Subcutaneous adipose tissue (tissue), 4 donors: ENCODE measurements around the gene PAPPA. TPM values are rescaled to one million over a fixed set of nuclear protein-coding genes. Genes with fewer than 3 reads are reported as not detected.

Experiments
- total RNA-seq, 4 donors: library from RNA; depleted of rRNA; stranded (reverse); fragments of >200 nt; gene quantifications; one replicate each; pipeline ENCODE4 v1.1.0, GENCODE V29; 2016
- TF ChIP-seq, protein P1 (sequence below): fragments of 450-650 bp; IDR thresholded peaks from one replicate; pipeline ENCODE4 v1.5.1; 2016; ENCODE audit warnings: low read depth, mild to moderate bottlenecking, control low read depth, antibody characterized with exemption, moderate library complexity

Gene PAPPA
- total RNA-seq, 4 donors from 2014 or later, result 1.3 to 3.9 (median 3.1) TPM

DNA sequence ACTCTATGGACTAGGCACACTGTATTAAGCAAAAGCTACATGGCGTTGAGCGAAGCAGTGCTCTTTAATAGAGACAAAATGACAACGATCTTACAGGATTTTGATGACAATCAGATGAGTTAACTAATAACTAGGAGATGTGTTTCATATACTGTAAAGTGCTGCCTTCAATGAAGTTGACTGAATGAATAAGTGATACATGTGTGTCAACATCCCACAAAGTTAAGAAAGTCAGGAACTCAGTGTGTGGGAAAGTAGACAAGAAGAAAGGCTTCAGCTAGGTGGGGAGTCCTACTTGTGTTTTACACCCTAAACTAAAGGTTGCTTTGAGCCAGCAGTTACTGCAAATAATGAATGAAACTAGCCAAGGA is 79.6 kb downstream of the PAPPA start:
- TF ChIP-seq, protein P1, sequence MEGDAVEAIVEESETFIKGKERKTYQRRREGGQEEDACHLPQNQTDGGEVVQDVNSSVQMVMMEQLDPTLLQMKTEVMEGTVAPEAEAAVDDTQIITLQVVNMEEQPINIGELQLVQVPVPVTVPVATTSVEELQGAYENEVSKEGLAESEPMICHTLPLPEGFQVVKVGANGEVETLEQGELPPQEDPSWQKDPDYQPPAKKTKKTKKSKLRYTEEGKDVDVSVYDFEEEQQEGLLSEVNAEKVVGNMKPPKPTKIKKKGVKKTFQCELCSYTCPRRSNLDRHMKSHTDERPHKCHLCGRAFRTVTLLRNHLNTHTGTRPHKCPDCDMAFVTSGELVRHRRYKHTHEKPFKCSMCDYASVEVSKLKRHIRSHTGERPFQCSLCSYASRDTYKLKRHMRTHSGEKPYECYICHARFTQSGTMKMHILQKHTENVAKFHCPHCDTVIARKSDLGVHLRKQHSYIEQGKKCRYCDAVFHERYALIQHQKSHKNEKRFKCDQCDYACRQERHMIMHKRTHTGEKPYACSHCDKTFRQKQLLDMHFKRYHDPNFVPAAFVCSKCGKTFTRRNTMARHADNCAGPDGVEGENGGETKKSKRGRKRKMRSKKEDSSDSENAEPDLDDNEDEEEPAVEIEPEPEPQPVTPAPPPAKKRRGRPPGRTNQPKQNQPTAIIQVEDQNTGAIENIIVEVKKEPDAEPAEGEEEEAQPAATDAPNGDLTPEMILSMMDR, result no peak

DNA sequence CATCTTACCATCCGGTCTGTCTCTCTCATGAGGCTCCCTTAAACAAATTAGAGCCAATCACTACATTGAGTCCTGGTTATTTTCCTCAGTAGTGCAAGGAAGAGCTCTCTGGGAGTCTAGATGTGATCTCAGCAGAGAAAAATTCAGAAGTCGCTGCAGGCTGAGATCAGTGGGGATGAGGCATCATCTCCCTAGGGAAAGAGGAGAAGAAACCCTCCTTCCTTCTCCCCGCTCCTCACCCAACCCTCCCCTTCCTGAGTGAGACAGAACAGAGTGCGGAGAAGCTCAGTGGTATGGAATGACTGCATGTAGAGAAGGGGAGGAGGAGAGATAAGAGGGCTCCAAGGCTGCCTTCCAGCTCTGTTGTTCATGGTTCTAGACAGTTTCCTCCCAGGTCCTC is 80.5 kb downstream of the PAPPA start:
- TF ChIP-seq, protein P1, result no peak

DNA sequence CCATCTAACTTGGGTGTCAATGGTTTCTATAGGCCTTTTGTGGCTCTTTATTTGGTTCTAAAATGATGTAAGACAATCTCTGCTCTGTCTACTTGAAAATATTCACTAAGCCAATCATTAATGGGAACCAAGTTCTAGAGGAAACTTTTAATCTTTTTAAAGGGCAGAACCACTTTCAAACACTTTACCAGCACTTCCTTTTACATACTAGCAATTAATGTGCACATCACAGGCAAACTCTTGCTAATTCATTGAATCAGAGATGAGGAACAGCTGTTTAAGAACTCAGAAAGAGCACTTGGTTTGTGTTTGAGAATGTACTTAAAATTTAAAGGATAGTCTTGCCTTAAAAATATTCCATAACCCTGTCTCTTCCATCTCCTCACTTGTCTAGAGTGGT is 83.4 kb downstream of the PAPPA start:
- TF ChIP-seq, protein P1, result no peak

DNA sequence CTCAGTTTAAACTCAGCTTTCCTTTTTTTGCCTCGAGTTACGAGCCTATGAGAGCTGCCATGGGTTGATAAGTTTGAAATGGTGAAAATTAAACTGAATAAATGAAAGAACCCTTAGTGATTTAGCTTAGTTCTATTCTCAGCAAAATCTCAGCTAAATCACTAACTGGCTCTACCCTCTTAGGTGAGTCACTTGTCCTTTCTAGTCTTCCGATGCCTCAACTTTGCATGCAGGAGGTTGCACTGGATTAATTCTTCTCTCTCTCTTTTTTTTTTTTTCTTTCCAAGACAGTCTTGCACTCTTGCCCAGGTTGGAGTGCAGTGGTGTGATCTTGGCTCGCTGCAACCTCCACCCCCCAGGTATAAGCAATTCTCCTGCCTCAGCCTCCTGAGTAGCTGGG is 83.9 kb downstream of the PAPPA start:
- TF ChIP-seq, protein P1, result no peak

DNA sequence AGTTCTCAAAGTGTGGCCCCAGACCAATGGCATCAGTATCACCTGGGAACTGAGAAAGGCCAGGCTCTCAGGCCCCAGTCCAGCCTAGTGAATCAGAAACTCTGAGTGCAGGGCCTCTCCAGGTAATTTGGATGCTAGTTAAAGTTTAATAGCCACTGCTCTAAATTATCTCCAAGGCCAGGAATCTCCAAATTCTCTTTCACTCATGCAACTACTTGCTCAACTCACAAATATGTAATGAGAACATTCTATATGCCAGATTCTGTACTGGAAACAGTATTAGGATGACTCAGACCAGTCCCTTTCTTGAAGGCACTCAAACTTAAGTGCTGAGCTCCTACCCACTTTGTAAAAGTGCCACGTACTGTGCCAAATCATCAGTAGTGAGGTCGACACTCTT is 84.6 kb downstream of the PAPPA start:
- TF ChIP-seq, protein P1, result no peak

DNA sequence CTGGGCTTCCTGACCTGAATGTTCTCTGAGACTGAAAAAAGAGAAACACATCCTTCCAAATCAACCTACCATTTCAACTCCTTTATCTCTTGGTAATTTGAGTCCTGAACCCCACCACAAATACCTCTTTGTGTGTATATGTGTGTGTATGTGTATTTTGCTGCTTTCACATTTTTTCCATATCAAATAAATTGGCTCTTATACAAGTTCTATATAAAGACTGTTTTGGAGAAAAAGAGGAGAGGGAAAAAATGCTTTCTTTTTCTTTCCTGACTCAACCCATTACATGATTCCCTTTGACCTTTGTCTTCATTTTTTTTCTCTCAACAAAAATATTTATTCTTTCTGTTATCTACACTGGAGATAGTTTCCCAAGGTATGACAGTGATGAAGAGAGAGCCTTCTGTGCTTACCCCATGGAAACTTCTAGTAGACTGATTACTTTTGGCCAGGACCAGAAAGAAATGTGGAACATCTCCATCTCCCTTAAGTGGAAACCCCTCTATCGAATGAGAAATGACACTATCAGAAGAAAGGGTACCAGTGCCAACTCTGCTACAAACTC is 85.3 kb downstream of the PAPPA start:
- TF ChIP-seq, protein P1, result no peak

DNA sequence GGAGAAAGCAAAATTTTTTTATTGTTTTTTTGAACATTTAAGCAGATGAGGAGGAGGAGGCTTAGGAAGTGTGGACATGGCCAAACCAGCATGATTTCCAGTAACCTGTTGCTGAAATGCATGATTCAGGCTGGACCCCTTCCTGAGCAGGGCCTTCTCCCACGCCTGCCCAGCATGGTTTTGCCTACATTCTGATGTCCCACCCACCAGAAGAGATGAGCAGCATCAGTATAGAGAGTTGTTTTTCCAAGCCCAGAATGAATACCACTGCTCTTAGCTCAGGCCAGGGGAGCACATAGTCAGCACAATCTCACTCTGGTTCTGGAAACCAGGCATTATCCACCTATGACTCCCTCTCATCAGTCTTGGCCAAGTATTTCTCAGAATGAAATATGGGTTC is 90.1 kb downstream of the PAPPA start:
- TF ChIP-seq, protein P1, result no peak
